ENCODE measurements around the gene RAB33A.
"Not testable (repeated sequence)": the region's sequence is repeated elsewhere in the genome, so short reads cannot be mapped to it uniquely, and the experiment has no call there.

RAB33A gene

GRCh38 chrX:130231184-130231583 lies 59.4 kb downstream of the RAB33A start:
- in situ Hi-C loops (cut with MboI; ENCODE audit: low sequenced_read_pairs): not testable (repeated sequence)
